HepG2 (cell line): ENCODE results near the gene GRIN2C. TPM values are rescaled to one million over a fixed set of nuclear protein-coding genes. Genes with fewer than 3 reads are reported as not detected.

Source experiments
- ATAC-seq: fragments of 200-7000 bp; cut with Tn5 transposase; 3 replicates; pipeline ENCODE4 v1.9.1; 2020; ENCODE audit warnings: mild to moderate bottlenecking, moderate library complexity
- BruUV-seq: library from RNA; stranded (reverse); fragments of 400-500 nt; replicated peaks from 2 replicates; lab custom pipeline; 2021; lab: Mats Ljungman, UMichigan
- CTCF ChIA-PET: fragments of 300-600 bp; formaldehyde crosslinking; extraction: SDS; loops from one replicate; lab custom pipeline; 2021; ENCODE audit warnings: low total read pairs, inconsistent platforms, low intra/inter-chr PET ratio; lab: Yijun Ruan, JAX
- POLR2A ChIA-PET: fragments of 350-600 bp; sonication (Branson Sonifier 250); formaldehyde crosslinking; loops from one replicate; lab custom pipeline; 2020; ENCODE audit warnings: antibody characterized with exemption, inconsistent platforms; lab: Yijun Ruan, JAX
- DNase-seq: peaks from one replicate; pipeline ENCODE4 v3.0.0-alpha.2; 2015; ENCODE audit warnings: low spot score
- FAIRE-seq: peaks from 3 replicates; lab custom pipeline; 2011; peaks lifted over from hg19 to GRCh38; lab: Jason Lieb, UNC
- H2AFZ ChIP-seq: one replicate; pipeline ENCODE4 v1.6.1; 2011; ENCODE audit warnings: low read length, inconsistent platforms
- H3K27ac ChIP-seq: fragments of 300-600 bp; 3 replicates; pipeline ENCODE4 v1.8.0; 2011; ENCODE audit warnings: mixed run types, mild to moderate bottlenecking, mixed read lengths, low read length, inconsistent platforms; ENCODE audit not compliant: insufficient read depth; ENCODE audit errors: extremely low read length
- H3K27me3 ChIP-seq, 2 experiments: fragments of 200-600 bp in 1 of 2; 2 replicates in 1 of 2; 3 replicates in 1 of 2; pipeline versions ENCODE4 v1.6.0 to v1.8.0; 2011; ENCODE audit warnings: low read length in 2 of 2, mild to moderate bottlenecking in 2 of 2, moderate library complexity in 2 of 2, inconsistent platforms in 1 of 2; ENCODE audit not compliant: insufficient read depth in 2 of 2, control insufficient read depth in 1 of 2
- H3K36me3 ChIP-seq, 2 experiments: fragments of 200-600 bp in 1 of 2; replicated peaks in 1 of 2; 2 replicates in 1 of 2; 3 replicates in 1 of 2; pipeline versions ENCODE4 v1.5.1 to v1.8.0; 2011; ENCODE audit warnings: low read length in 2 of 2, inconsistent platforms in 1 of 2; ENCODE audit not compliant: insufficient read depth in 2 of 2, control insufficient read depth in 1 of 2
- H3K4me1 ChIP-seq: 2 replicates; pipeline ENCODE4 v1.5.1; 2012; ENCODE audit warnings: low read length, inconsistent platforms; ENCODE audit not compliant: insufficient read depth
- H3K4me2 ChIP-seq: 2 replicates; pipeline ENCODE4 v1.6.0; 2011; ENCODE audit warnings: low read depth, low read length, inconsistent platforms
- H3K4me3 ChIP-seq, 3 experiments: fragments of 200-600 bp in 1 of 3; sonication (generic), shearing (Covaris generic) in 1 of 3; replicated peaks in 1 of 3; 2 replicates each; pipeline ENCODE4 v1.5.1; 2011 to 2016; ENCODE audit warnings: low read length in 3 of 3, inconsistent platforms in 2 of 3, low read depth in 2 of 3, mild to moderate bottlenecking in 2 of 3, control low read depth in 1 of 3, mixed read lengths in 1 of 3; ENCODE audit not compliant: insufficient read depth in 1 of 3
- H3K79me2 ChIP-seq: one replicate; pipeline ENCODE4 v1.6.1; 2011; ENCODE audit warnings: low read length, inconsistent platforms; ENCODE audit not compliant: insufficient read depth
- H3K9ac ChIP-seq: 2 replicates; pipeline ENCODE4 v1.6.0; 2011; ENCODE audit warnings: mild to moderate bottlenecking, low read depth, low read length, inconsistent platforms; ENCODE audit not compliant: insufficient read depth
- H3K9me3 ChIP-seq: 2 replicates; pipeline ENCODE4 v1.5.1; 2012; ENCODE audit warnings: mild to moderate bottlenecking, low read length
- H4K20me1 ChIP-seq: 2 replicates; pipeline ENCODE4 v1.6.0; 2011; ENCODE audit warnings: inconsistent platforms, mild to moderate bottlenecking, low read length, moderate library complexity; ENCODE audit not compliant: insufficient read depth
- CEBPG ChIP-seq: IDR thresholded peaks from 2 replicates; pipeline ENCODE4 v1.6.1; 2016
- GATAD1 ChIP-seq: IDR thresholded peaks from 2 replicates; pipeline ENCODE4 v1.6.1; 2016; ENCODE audit warnings: missing genetic modification reagents, missing compliant biosample characterization
- KLF9 ChIP-seq: IDR thresholded peaks from 2 replicates; pipeline ENCODE4 v1.6.1; 2016; ENCODE audit warnings: low read depth
- PHF21A ChIP-seq: sonication (generic); formaldehyde crosslinking; IDR thresholded peaks from 2 replicates; pipeline ENCODE4 v1.5.0; 2020; ENCODE audit warnings: mild to moderate bottlenecking, missing genetic modification reagents
- ZNF101 ChIP-seq: sonication (generic); formaldehyde crosslinking; IDR thresholded peaks from 2 replicates; pipeline ENCODE4 v1.4.0; 2020; ENCODE audit warnings: mild to moderate bottlenecking, low read depth, missing genetic modification reagents, borderline replicate concordance
- ZNF331 ChIP-seq: sonication (generic); formaldehyde crosslinking; IDR thresholded peaks from 2 replicates; pipeline ENCODE4 v1.4.0; 2020; ENCODE audit warnings: missing genetic modification reagents
- ZNF619 ChIP-seq: sonication (generic); formaldehyde crosslinking; IDR thresholded peaks from 2 replicates; pipeline ENCODE4 v1.4.0; 2020; ENCODE audit warnings: mild to moderate bottlenecking, missing genetic modification reagents
- ZNF761 ChIP-seq: sonication (generic); formaldehyde crosslinking; conservative IDR thresholded peaks from 2 replicates; pipeline ENCODE4 v1.4.0; 2020; ENCODE audit warnings: mild to moderate bottlenecking, missing genetic modification reagents
- ZNF776 ChIP-seq: sonication (generic); formaldehyde crosslinking; IDR thresholded peaks from 2 replicates; pipeline ENCODE4 v1.4.0; 2020; ENCODE audit warnings: mild to moderate bottlenecking, missing genetic modification reagents
- WGBS: methylation state at CpG from one replicate; pipeline ENCODE4 v1.1.6; 2017; ENCODE audit warnings: low lambda C conversion rate; 5-methylcytosine and 5-hydroxymethylcytosine counted together
- in situ Hi-C: cut with HindIII; loops from 2 replicates; pipeline ENCODE4 v1.10.0; 2017; ENCODE audit warnings: low pct_unique_long_range_greater_than_20kb; ENCODE audit not compliant: extremely low pct_ligation_motif_present
- intact Hi-C: fragments of 100-400 bp; cut with micrococcal nuclease; formaldehyde crosslinking; loops from one replicate; pipeline ENCODE4 v1.10.0; 2022; ENCODE audit not compliant: unreplicated experiment
- polyA plus RNA-seq, 8 experiments: library from polyadenylated mRNA; depleted of rRNA in 3 of 8; stranded (reverse) in 7 of 8; unstranded in 1 of 8; fragments of >200 nt; fragmentation: Illumina TruSeq in 4 of 8; extraction: Trizol in 4 of 8; gene quantifications; 2 replicates each; pipeline versions ENCODE4 v1.2.1 to v1.2.3, GENCODE V29; 2011 to 2016; ENCODE audit warnings: low read depth in 4 of 8, missing spikeins in 1 of 8, mixed read lengths in 1 of 8; ENCODE audit not compliant: insufficient read depth in 1 of 8
- total RNA-seq, 5 experiments: library from RNA; depleted of rRNA; stranded (reverse); fragments of >200 nt; fragmentation: Illumina TruSeq; extraction: Trizol; gene quantifications; 2 replicates each; pipeline ENCODE4 v1.2.3, GENCODE V29; 2016; ENCODE audit warnings: low read depth in 1 of 5
- TF ChIP-seq, protein P1 (sequence below): sonication (generic); formaldehyde crosslinking; IDR thresholded peaks from 2 replicates; pipeline ENCODE4 v1.5.0; 2020; ENCODE audit warnings: mild to moderate bottlenecking, missing genetic modification reagents, borderline replicate concordance
- TF ChIP-seq, protein P2 (sequence below): sonication (generic); formaldehyde crosslinking; IDR thresholded peaks from 2 replicates; pipeline ENCODE4 v1.5.0; 2020; ENCODE audit warnings: missing genetic modification reagents
- TF ChIP-seq, protein P3 (sequence below): IDR thresholded peaks from 2 replicates; pipeline ENCODE4 v1.6.1; 2016
- TF ChIP-seq, protein P4 (sequence below): sonication (generic); formaldehyde crosslinking; IDR thresholded peaks from 2 replicates; pipeline ENCODE4 v1.9.0; 2021; ENCODE audit warnings: missing genetic modification reagents, borderline replicate concordance
- TF ChIP-seq, protein P5 (sequence below): IDR thresholded peaks from 2 replicates; pipeline ENCODE4 v1.6.1; 2016

The GRIN2C gene
- total and polyA plus RNA-seq, 2 of the 13 experiments (the other 11 are each of a cell fraction or from before 2014, with no cell fraction given), result 0.03 to 0.11 TPM

DNA sequence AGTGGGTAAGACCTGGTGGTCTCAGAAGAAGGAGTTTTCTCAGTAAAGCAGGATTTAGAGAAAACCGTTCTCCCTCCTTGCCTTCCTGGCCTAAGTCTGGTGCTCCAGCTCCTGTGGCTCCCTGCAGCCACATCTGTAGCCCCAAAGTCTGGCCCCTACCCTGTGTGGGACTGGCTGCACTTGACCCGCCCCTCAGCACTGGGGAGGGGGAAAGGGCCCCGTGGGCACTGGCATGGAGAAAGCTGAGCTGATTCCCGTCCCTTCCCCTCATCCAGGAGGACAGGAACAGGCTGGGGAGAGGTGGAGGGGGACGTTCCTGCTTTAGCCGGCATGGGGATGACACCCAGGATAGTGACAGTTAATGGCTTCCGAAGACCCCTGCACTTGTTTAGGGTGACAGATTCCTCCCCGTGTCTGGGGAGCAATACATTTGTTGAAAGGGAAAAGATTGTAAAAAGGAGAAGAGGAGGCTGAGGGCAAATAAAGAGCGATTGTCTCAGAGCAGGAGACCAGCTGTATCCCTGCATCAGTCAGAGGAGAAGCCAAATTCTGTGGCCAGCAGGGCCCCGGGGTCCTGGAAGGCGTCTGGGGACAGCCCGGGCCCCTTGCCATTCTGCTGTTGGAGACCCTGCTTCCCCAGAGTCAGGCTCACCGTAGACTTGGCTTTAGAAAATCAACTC, 37.9 kb downstream of the GRIN2C start:
- no peaks in the 10 kb centered on the region for H4K20me1 ChIP-seq
- 92% methylated on average over 12 of the region's 13 CpGs for WGBS
- ATAC-seq, result no peak
- no peak overlapping the region for H2AFZ ChIP-seq
- H3K36me3 ChIP-seq, result peaks cover 2 to 7% of the 10 kb centered on the region in 2 experiments; a peak in 2 of 5 replicates
- CTCF ChIA-PET, result no interaction called here
- H3K9me3 ChIP-seq, result no peaks in the 10 kb centered on the region
- H3K4me3 ChIP-seq, result no peak overlapping the region
- BruUV-seq, result no TSS peak
- in situ Hi-C loops (no loop called here), intact Hi-C loops (no loop called here)
- no peak for FAIRE-seq
- no peak overlapping the region for H3K27ac ChIP-seq
- no peak overlapping the region for H3K4me2 ChIP-seq
- no peaks in the 10 kb centered on the region for H3K4me1 ChIP-seq
- no peaks in the 10 kb centered on the region for H3K79me2 ChIP-seq
- DNase-seq, result no peak
- POLR2A ChIA-PET, result no interaction called here
- H3K9ac ChIP-seq, result no peak overlapping the region
- no peaks in the 10 kb centered on the region for H3K27me3 ChIP-seq
- TF ChIP-seq CEBPG (CRISPR knock-in tag), result no peak
- no peak for TF ChIP-seq ZNF331 (CRISPR knock-in tag)
- TF ChIP-seq ZNF761 (CRISPR knock-in tag), result no peak
- no peak for TF ChIP-seq PHF21A (CRISPR knock-in tag)
- TF ChIP-seq, protein P1, sequence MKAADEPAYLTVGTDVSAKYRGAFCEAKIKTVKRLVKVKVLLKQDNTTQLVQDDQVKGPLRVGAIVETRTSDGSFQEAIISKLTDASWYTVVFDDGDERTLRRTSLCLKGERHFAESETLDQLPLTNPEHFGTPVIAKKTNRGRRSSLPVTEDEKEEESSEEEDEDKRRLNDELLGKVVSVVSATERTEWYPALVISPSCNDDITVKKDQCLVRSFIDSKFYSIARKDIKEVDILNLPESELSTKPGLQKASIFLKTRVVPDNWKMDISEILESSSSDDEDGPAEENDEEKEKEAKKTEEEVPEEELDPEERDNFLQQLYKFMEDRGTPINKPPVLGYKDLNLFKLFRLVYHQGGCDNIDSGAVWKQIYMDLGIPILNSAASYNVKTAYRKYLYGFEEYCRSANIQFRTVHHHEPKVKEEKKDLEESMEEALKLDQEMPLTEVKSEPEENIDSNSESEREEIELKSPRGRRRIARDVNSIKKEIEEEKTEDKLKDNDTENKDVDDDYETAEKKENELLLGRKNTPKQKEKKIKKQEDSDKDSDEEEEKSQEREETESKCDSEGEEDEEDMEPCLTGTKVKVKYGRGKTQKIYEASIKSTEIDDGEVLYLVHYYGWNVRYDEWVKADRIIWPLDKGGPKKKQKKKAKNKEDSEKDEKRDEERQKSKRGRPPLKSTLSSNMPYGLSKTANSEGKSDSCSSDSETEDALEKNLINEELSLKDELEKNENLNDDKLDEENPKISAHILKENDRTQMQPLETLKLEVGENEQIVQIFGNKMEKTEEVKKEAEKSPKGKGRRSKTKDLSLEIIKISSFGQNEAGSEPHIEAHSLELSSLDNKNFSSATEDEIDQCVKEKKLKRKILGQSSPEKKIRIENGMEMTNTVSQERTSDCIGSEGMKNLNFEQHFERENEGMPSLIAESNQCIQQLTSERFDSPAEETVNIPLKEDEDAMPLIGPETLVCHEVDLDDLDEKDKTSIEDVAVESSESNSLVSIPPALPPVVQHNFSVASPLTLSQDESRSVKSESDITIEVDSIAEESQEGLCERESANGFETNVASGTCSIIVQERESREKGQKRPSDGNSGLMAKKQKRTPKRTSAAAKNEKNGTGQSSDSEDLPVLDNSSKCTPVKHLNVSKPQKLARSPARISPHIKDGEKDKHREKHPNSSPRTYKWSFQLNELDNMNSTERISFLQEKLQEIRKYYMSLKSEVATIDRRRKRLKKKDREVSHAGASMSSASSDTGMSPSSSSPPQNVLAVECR (CRISPR knock-in tag), result no peak
- TF ChIP-seq, protein P2, sequence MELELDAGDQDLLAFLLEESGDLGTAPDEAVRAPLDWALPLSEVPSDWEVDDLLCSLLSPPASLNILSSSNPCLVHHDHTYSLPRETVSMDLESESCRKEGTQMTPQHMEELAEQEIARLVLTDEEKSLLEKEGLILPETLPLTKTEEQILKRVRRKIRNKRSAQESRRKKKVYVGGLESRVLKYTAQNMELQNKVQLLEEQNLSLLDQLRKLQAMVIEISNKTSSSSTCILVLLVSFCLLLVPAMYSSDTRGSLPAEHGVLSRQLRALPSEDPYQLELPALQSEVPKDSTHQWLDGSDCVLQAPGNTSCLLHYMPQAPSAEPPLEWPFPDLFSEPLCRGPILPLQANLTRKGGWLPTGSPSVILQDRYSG, result no peak
- no peak for TF ChIP-seq GATAD1
- TF ChIP-seq ZNF619 (CRISPR knock-in tag), result no peak
- TF ChIP-seq KLF9 (CRISPR knock-in tag), result no peak
- TF ChIP-seq ZNF101 (CRISPR knock-in tag), result no peak
- TF ChIP-seq, protein P3, sequence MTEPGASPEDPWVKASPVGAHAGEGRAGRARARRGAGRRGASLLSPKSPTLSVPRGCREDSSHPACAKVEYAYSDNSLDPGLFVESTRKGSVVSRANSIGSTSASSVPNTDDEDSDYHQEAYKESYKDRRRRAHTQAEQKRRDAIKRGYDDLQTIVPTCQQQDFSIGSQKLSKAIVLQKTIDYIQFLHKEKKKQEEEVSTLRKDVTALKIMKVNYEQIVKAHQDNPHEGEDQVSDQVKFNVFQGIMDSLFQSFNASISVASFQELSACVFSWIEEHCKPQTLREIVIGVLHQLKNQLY (CRISPR knock-in tag), result no peak
- TF ChIP-seq, protein P4, sequence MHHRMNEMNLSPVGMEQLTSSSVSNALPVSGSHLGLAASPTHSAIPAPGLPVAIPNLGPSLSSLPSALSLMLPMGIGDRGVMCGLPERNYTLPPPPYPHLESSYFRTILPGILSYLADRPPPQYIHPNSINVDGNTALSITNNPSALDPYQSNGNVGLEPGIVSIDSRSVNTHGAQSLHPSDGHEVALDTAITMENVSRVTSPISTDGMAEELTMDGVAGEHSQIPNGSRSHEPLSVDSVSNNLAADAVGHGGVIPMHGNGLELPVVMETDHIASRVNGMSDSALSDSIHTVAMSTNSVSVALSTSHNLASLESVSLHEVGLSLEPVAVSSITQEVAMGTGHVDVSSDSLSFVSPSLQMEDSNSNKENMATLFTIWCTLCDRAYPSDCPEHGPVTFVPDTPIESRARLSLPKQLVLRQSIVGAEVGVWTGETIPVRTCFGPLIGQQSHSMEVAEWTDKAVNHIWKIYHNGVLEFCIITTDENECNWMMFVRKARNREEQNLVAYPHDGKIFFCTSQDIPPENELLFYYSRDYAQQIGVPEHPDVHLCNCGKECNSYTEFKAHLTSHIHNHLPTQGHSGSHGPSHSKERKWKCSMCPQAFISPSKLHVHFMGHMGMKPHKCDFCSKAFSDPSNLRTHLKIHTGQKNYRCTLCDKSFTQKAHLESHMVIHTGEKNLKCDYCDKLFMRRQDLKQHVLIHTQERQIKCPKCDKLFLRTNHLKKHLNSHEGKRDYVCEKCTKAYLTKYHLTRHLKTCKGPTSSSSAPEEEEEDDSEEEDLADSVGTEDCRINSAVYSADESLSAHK (CRISPR knock-in tag), result no peak
- TF ChIP-seq, protein P5, sequence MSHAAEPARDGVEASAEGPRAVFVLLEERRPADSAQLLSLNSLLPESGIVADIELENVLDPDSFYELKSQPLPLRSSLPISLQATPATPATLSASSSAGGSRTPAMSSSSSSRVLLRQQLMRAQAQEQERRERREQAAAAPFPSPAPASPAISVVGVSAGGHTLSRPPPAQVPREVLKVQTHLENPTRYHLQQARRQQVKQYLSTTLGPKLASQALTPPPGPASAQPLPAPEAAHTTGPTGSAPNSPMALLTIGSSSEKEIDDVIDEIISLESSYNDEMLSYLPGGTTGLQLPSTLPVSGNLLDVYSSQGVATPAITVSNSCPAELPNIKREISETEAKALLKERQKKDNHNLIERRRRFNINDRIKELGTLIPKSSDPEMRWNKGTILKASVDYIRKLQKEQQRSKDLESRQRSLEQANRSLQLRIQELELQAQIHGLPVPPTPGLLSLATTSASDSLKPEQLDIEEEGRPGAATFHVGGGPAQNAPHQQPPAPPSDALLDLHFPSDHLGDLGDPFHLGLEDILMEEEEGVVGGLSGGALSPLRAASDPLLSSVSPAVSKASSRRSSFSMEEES (CRISPR knock-in tag), result no peak
- no peak for TF ChIP-seq ZNF776 (CRISPR knock-in tag)
